GM04504 (cell line): Measurements from ENCODE around the gene ZBTB20.

Experiments
- DNase-seq: peaks from one replicate; pipeline ENCODE4 v3.0.0-alpha.2; 2012; ENCODE audit warnings: low read depth

ZBTB20 gene

GRCh38 chr3:114624571-114625181 is 522.4 kb downstream of the ZBTB20 start:
- DNase-seq = peak; percentile 96

GRCh38 chr3:114624047-114624445 is 523.0 kb downstream of the ZBTB20 start:
- DNase-seq = peak; percentile 35

- DNase-seq = no peak
Measured at GRCh38 chr3:114623420-114624046, 523.6 kb downstream of the ZBTB20 start.

GRCh38 chr3:114622001-114622400 is 525.1 kb downstream of the ZBTB20 start:
- no peak for DNase-seq

GRCh38 chr3:114619771-114620170 is 527.3 kb downstream of the ZBTB20 start:
- DNase-seq = no peak

GRCh38 chr3:114615523-114616085 is 531.5 kb downstream of the ZBTB20 start:
- no peak for DNase-seq

- DNase-seq = no peak
Measured at GRCh38 chr3:114609973-114610630, 537.0 kb downstream of the ZBTB20 start.

- DNase-seq = peak; percentile 73
Measured at GRCh38 chr3:114608293-114608692, 538.8 kb downstream of the ZBTB20 start.

- no peak for DNase-seq
Measured at GRCh38 chr3:114606336-114606735, 540.8 kb downstream of the ZBTB20 start.

- no peak for DNase-seq
Measured at GRCh38 chr3:114600571-114600970, 546.5 kb downstream of the ZBTB20 start.

GRCh38 chr3:114597871-114598270 is 549.2 kb downstream of the ZBTB20 start:
- DNase-seq = no peak

GRCh38 chr3:114597012-114597411 is 550.1 kb downstream of the ZBTB20 start:
- no peak for DNase-seq

- no peak for DNase-seq
Measured at GRCh38 chr3:114596147-114596546, 550.9 kb downstream of the ZBTB20 start.

- DNase-seq = no peak
Measured at GRCh38 chr3:114595522-114596028, 551.5 kb downstream of the ZBTB20 start.

GRCh38 chr3:114590309-114591047 is 556.6 kb downstream of the ZBTB20 start:
- no peak for DNase-seq

- no peak for DNase-seq
Measured at GRCh38 chr3:114587986-114588385, 559.1 kb downstream of the ZBTB20 start.

GRCh38 chr3:114586119-114586518 is 561.0 kb downstream of the ZBTB20 start:
- DNase-seq = peak; percentile 23

GRCh38 chr3:114585687-114586086 is 561.4 kb downstream of the ZBTB20 start:
- no peak for DNase-seq

- DNase-seq = no peak
Measured at GRCh38 chr3:114584734-114585371, 562.2 kb downstream of the ZBTB20 start.

GRCh38 chr3:114582929-114583328 is 564.2 kb downstream of the ZBTB20 start:
- DNase-seq = no peak

GRCh38 chr3:114572364-114573062 is 574.6 kb downstream of the ZBTB20 start:
- DNase-seq = no peak
